SU-DHL-6 (cell line): ENCODE measurements around the gene MNT.

Experiments
- H2AFZ ChIP-seq: fragments of 200-600 bp; sonication (generic); 2 replicates; pipeline ENCODE4 v1.6.1; 2014; ENCODE audit warnings: low read depth, mild to moderate bottlenecking, moderate library complexity, mixed read lengths, antibody characterized with exemption, low read length; ENCODE audit not compliant: severe bottlenecking
- H3F3A ChIP-seq: fragments of 200-600 bp; shearing (Covaris generic); 2 replicates; pipeline ENCODE4 v1.6.0; 2016; ENCODE audit warnings: antibody characterized with exemption, mild to moderate bottlenecking; ENCODE audit not compliant: insufficient read depth
- H3K27ac ChIP-seq: fragments of 200-600 bp; sonication (generic); 2 replicates; pipeline ENCODE4 v1.5.1; 2016; ENCODE audit warnings: low read depth, mild to moderate bottlenecking, low read length, moderate library complexity, mixed read lengths
- H3K27me3 ChIP-seq: fragments of 200-600 bp; sonication (generic), shearing (Covaris generic); 2 replicates; pipeline ENCODE4 v1.6.0; 2014; ENCODE audit warnings: mild to moderate bottlenecking, low read length
- H3K36me3 ChIP-seq: fragments of 200-600 bp; sonication (generic); 2 replicates; pipeline ENCODE4 v1.6.1; 2014; ENCODE audit warnings: mild to moderate bottlenecking, low read length, mixed read lengths
- H3K4me2 ChIP-seq: fragments of 300-600, 200-600 bp; shearing (Covaris generic), sonication (generic); 2 replicates; pipeline ENCODE4 v1.6.0; 2014; ENCODE audit warnings: low read length, low read depth, mild to moderate bottlenecking; ENCODE audit not compliant: poor library complexity, severe bottlenecking
- H3K4me3 ChIP-seq: fragments of 200-600 bp; sonication (generic); 2 replicates; pipeline ENCODE4 v1.5.1; 2014; ENCODE audit warnings: antibody characterized with exemption, low read length, mild to moderate bottlenecking, mixed read lengths; ENCODE audit not compliant: insufficient read depth, poor library complexity, severe bottlenecking
- H3K79me2 ChIP-seq: fragments of 200-600 bp; sonication (generic); 2 replicates; pipeline ENCODE4 v1.6.1; 2014; ENCODE audit warnings: mild to moderate bottlenecking, low read length, moderate library complexity; ENCODE audit not compliant: insufficient read depth
- H3K9ac ChIP-seq: fragments of 200-600 bp; sonication (generic); 2 replicates; pipeline ENCODE4 v1.7.0; 2014; ENCODE audit warnings: mild to moderate bottlenecking, low read length
- H3K9me2 ChIP-seq: fragments of 200-600 bp; sonication (generic); replicated peaks from 2 replicates; pipeline ENCODE4 v1.6.1; 2014; ENCODE audit warnings: low read length; ENCODE audit not compliant: insufficient read depth
- H3K9me3 ChIP-seq: fragments of 200-600 bp; sonication (generic); 2 replicates; pipeline ENCODE4 v1.6.1; 2014; ENCODE audit warnings: low read length, mixed read lengths; ENCODE audit not compliant: insufficient read depth
- H4K20me1 ChIP-seq: fragments of 200-600 bp; sonication (generic); 2 replicates; pipeline ENCODE4 v1.6.1; 2014; ENCODE audit warnings: low read depth, mild to moderate bottlenecking, antibody characterized with exemption, low read length, moderate library complexity, mixed read lengths
- EZH2phosphoT487 ChIP-seq: fragments of 200-600 bp; sonication (generic), shearing (Covaris generic); conservative IDR thresholded peaks from 2 replicates; pipeline ENCODE4 v1.6.1; 2018; ENCODE audit warnings: mild to moderate bottlenecking, antibody characterized with exemption, low read length, moderate library complexity, mixed read lengths
- TF ChIP-seq, protein P1 (sequence below): fragments of 200-600 bp; sonication (generic); IDR thresholded peaks from one replicate; pipeline ENCODE4 v1.5.1; 2017; ENCODE audit warnings: antibody characterized with exemption, mild to moderate bottlenecking, low read length, moderate library complexity; ENCODE audit not compliant: insufficient read depth, poor library complexity, severe bottlenecking

MNT gene

DNA sequence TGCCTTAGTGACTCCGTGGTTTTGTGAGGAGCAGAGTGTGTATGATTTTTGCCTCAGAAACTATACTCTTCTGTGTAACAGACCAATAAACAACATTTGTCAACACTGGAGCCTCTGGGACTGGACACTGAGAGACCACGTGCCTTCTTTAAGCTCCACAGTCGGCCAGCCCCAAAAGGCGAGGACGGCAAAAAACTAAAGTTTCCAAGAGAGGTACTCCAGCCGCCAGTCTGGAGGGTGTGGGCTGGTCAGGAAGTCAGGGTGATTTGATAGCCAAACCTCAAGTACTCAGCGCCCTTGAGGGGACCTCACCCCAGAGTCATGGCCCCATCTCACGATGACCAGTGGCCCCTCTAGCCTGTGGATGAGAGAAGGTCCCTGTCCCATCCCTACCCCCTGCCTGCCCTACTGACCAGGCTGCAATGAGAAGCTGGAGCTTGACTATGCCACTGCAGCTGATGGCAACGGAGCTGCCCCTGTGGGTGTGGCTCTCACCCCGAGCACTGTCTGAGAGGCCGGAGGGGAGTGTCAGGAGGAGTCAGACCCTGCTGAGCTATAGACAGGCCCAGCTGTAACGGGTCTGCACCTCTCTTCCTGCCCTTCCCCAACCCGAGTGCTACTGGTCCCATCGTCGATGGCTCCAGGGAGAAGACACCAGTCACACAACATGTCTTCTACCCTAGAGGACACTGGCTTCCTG is 19.8 kb downstream of the MNT start:
- no peaks in the 10 kb centered on the region for H3K9me2 ChIP-seq
- no peaks in the 10 kb centered on the region for H3K36me3 ChIP-seq
- H2AFZ ChIP-seq, result no peak overlapping the region
- no peak overlapping the region for H3K4me2 ChIP-seq
- TF ChIP-seq, protein P1, sequence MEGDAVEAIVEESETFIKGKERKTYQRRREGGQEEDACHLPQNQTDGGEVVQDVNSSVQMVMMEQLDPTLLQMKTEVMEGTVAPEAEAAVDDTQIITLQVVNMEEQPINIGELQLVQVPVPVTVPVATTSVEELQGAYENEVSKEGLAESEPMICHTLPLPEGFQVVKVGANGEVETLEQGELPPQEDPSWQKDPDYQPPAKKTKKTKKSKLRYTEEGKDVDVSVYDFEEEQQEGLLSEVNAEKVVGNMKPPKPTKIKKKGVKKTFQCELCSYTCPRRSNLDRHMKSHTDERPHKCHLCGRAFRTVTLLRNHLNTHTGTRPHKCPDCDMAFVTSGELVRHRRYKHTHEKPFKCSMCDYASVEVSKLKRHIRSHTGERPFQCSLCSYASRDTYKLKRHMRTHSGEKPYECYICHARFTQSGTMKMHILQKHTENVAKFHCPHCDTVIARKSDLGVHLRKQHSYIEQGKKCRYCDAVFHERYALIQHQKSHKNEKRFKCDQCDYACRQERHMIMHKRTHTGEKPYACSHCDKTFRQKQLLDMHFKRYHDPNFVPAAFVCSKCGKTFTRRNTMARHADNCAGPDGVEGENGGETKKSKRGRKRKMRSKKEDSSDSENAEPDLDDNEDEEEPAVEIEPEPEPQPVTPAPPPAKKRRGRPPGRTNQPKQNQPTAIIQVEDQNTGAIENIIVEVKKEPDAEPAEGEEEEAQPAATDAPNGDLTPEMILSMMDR, result no peak
- TF ChIP-seq EZH2phosphoT487, result no peak
- H4K20me1 ChIP-seq, result no peaks in the 10 kb centered on the region
- H3K27ac ChIP-seq, result no peak overlapping the region
- no peaks in the 10 kb centered on the region for H3F3A ChIP-seq
- no peaks in the 10 kb centered on the region for H3K79me2 ChIP-seq
- H3K9ac ChIP-seq, result no peak overlapping the region
- no peaks in the 10 kb centered on the region for H3K27me3 ChIP-seq
- no peaks in the 10 kb centered on the region for H3K9me3 ChIP-seq
- no peak overlapping the region for H3K4me3 ChIP-seq

DNA sequence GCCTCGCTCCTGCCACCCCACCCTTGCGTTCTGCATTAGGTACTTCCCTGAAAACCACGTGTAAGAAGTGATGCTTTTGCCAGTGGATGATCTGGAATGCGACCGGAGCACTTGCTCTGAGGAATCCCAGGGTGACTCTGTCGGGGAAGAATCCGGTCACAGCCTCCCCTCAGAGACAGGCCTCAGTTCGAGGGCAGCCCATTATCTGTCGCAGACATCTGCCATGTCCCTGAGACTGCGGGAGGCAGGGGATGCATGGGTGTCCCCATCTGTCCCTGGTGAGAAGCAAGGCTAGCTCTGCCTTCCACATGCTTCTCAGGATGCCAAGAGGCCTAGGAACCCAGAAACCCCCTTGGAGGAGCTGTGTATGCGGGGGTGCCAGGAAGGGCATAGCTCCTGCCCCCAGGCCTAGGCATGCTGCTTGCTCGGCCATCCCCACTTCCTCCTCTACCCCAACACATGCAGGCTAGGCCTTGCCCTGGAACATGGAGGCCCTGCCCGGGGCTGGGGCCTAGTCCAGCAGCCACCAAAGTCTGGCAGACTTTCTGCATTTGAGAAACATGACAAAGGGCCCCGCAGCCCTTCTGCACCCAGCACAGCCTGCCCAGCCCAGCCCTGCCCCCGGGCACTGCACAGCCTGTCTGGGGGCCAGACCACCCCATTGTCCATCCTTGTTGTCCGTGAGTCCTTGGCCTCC is 20.5 kb downstream of the MNT start:
- Histone ChIP-seq H3K27ac (no peak overlapping the region), H3K9ac (no peak overlapping the region), H3K4me3 (no peak overlapping the region), H3K4me2 (no peak overlapping the region), H3K9me3 (no peaks in the 10 kb centered on the region), H3K36me3 (no peaks in the 10 kb centered on the region), H3F3A (no peaks in the 10 kb centered on the region), H3K27me3 (no peaks in the 10 kb centered on the region), H3K79me2 (no peaks in the 10 kb centered on the region), H4K20me1 (no peaks in the 10 kb centered on the region), H3K9me2 (no peaks in the 10 kb centered on the region), H2AFZ (no peak overlapping the region)
- no peak for TF ChIP-seq EZH2phosphoT487
- TF ChIP-seq, protein P1, result no peak

DNA sequence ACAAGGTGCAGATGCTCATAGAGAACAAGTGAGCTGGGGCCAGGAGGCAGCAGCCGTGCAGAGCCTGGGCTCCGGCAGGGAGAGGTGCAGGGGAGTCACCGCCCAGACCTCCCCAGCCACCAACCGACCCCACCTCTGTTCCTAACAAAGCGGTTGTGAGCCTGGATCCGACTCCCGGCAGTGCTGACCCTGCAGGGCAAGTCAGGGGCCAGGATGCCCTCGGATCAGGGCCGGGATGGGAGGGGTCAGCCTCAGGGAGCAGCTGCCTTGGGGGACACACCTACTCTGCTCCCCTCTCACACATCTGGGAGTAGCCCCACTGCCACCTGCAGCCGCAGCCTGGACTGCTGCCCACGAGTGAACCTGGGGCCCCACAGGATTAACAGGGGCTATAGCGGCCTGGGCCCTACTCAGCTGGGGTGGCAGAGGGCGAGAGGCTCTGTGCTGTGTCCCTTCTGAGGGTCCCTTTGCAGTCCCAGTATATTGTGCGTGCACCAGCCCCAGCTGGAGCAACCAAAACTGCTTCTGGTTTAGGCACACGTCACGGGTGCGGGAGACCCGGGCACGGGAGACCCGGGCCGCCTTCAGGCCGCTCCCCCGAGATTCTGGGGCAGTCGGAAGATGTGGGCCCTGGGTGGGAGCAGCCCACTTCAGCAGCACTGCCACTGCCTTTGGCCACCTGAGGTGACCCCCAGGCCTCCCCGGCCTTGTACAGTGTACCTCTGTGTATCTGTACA is 21.2 kb downstream of the MNT start:
- no peak for TF ChIP-seq EZH2phosphoT487
- TF ChIP-seq, protein P1, result no peak
- H3K4me2 ChIP-seq, result no peak overlapping the region
- H4K20me1 ChIP-seq, result no peaks in the 10 kb centered on the region
- H3K4me3 ChIP-seq, result no peak overlapping the region
- no peaks in the 10 kb centered on the region for H3K36me3 ChIP-seq
- H3K27me3 ChIP-seq, result no peaks in the 10 kb centered on the region
- no peaks in the 10 kb centered on the region for H3K9me3 ChIP-seq
- H3K9me2 ChIP-seq, result no peaks in the 10 kb centered on the region
- no peak overlapping the region for H2AFZ ChIP-seq
- no peaks in the 10 kb centered on the region for H3K79me2 ChIP-seq
- H3K27ac ChIP-seq, result no peak overlapping the region
- no peak overlapping the region for H3K9ac ChIP-seq
- H3F3A ChIP-seq, result no peaks in the 10 kb centered on the region
